Karpas-422 (cell line): ENCODE measurements around the gene SULT2B1. TPM values are rescaled to one million over a fixed set of nuclear protein-coding genes. Genes with fewer than 3 reads are reported as not detected.

Experiments used
- DNase-seq: peaks from one replicate; pipeline ENCODE4 v3.0.0-alpha.2; 2015
- H2AFZ ChIP-seq: fragments of 200-600 bp; sonication (generic); 2 replicates; pipeline ENCODE4 v1.6.1; 2014; ENCODE audit warnings: antibody characterized with exemption, low read length, mixed read lengths
- H3K27ac ChIP-seq: fragments of 200-600 bp; sonication (generic); 2 replicates; pipeline ENCODE4 v1.5.1; 2014; ENCODE audit warnings: mild to moderate bottlenecking, low read length, moderate library complexity
- H3K27me3 ChIP-seq: fragments of 200-600 bp; sonication (generic); 2 replicates; pipeline ENCODE4 v1.6.1; 2014; ENCODE audit warnings: low read length, mixed read lengths
- H3K36me3 ChIP-seq: fragments of 200-600 bp; sonication (generic); 2 replicates; pipeline ENCODE4 v1.6.1; 2014; ENCODE audit warnings: low read length, mixed read lengths; ENCODE audit not compliant: insufficient read depth
- H3K4me1 ChIP-seq: fragments of 200-600 bp; sonication (generic); 2 replicates; pipeline ENCODE4 v1.6.1; 2014; ENCODE audit warnings: mild to moderate bottlenecking, low read length, mixed read lengths
- H3K4me2 ChIP-seq: fragments of 200-600 bp; sonication (generic); 2 replicates; pipeline ENCODE4 v1.6.1; 2014; ENCODE audit warnings: low read length, low read depth, mild to moderate bottlenecking; ENCODE audit not compliant: poor library complexity, severe bottlenecking
- H3K4me3 ChIP-seq: fragments of 200-600 bp; sonication (generic); 2 replicates; pipeline ENCODE4 v1.5.1; 2014; ENCODE audit warnings: mild to moderate bottlenecking, antibody characterized with exemption, low read length, mixed read lengths
- H3K79me2 ChIP-seq: fragments of 200-600 bp; sonication (generic); 2 replicates; pipeline ENCODE4 v1.6.1; 2014; ENCODE audit warnings: mild to moderate bottlenecking, low read length, mixed read lengths
- H3K9ac ChIP-seq: fragments of 200-600 bp; sonication (generic); 2 replicates; pipeline ENCODE4 v1.6.0; 2014; ENCODE audit warnings: low read length
- H3K9me2 ChIP-seq: fragments of 200-600 bp; sonication (generic), shearing (Covaris generic); replicated peaks from 2 replicates; pipeline ENCODE4 v1.6.0; 2014; ENCODE audit warnings: mild to moderate bottlenecking, low read length, moderate library complexity; ENCODE audit not compliant: insufficient read depth
- H3K9me3 ChIP-seq: fragments of 300-700, 200-600 bp; sonication (generic); 2 replicates; pipeline ENCODE4 v1.6.1; 2014; ENCODE audit warnings: low read length, mixed read lengths
- H4K20me1 ChIP-seq: fragments of 200-600 bp; sonication (generic); 2 replicates; pipeline ENCODE4 v1.6.1; 2014; ENCODE audit warnings: mild to moderate bottlenecking, antibody characterized with exemption, low read length, low read depth; ENCODE audit not compliant: insufficient read depth
- total RNA-seq: library from RNA; depleted of rRNA; stranded (reverse); fragments of >200 nt; shearing (Covaris generic); gene quantifications from 2 replicates; pipeline ENCODE4 v1.2.3, GENCODE V29; 2014; ENCODE audit warnings: low replicate concordance

SULT2B1 gene
- total RNA-seq, 1 experiment from 2014 or later: not detected

DNA sequence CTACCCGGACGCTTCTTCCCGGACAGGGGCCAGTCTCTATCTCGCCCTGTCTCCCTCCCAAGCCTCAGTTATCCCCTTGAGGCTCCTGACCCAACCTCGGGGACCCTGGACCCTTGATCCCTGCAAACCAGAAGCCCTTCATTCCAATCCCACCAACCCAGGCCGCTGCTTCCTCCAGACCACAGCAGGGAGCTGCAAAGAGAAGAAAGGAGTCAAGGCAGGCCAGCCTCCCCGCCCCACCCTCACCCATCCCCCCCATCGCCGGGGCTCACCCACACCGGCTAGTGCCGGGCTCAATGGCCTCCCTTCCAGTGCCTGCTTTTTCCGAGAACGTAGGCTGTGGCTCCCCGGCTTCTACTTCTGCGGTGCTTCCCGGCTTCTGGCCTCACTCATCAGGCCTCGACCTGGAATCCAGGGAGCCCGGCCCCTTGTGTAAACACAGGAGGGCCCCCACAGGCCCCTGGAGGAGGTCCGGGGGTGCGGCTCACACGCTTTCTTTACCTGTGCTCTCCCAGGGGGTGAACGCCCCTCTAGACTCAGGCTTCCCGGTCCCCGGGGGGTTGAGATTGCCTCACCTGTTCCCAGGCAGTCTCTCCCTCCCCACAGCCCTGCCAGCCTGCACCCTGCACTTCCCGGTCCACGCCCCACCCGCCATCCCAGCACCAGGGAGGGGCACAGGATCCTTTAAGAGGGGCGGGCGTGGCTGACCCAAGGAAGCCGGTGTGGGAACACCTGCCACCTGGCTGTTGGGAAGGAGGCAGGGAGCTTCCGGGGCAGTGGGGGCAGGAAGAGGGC, 62.7 kb downstream of the SULT2B1 start, which contains the start of gene FAM83E:
TSS of gene FAM83E (minus strand) at position 641 of the 795 bp plus-strand sequence. CDS start 1,704 bp downstream, outside the sequence.
- DNase-seq: peak; percentile 70
- Histone ChIP-seq H3K4me2 (no peak within 1 kb of the TSS), H3K27ac (no peak within 1 kb of the TSS), H2AFZ (no peak within 1 kb of the TSS), H3K4me3 (no peak within 1 kb of the TSS), H3K9ac (no peak within 1 kb of the TSS), H3K9me2 (no peaks in the 10 kb centered on the region), H3K9me3 (no peaks in the 10 kb centered on the region), H3K4me1 (peaks cover 18% of the 10 kb centered on the region), H3K27me3 (no peaks in the 10 kb centered on the region), H4K20me1 (peaks cover 25% of the 10 kb centered on the region), H3K79me2 (peaks cover 28% of the 10 kb centered on the region), H3K36me3 (peaks cover 37% of the 10 kb centered on the region)

DNA sequence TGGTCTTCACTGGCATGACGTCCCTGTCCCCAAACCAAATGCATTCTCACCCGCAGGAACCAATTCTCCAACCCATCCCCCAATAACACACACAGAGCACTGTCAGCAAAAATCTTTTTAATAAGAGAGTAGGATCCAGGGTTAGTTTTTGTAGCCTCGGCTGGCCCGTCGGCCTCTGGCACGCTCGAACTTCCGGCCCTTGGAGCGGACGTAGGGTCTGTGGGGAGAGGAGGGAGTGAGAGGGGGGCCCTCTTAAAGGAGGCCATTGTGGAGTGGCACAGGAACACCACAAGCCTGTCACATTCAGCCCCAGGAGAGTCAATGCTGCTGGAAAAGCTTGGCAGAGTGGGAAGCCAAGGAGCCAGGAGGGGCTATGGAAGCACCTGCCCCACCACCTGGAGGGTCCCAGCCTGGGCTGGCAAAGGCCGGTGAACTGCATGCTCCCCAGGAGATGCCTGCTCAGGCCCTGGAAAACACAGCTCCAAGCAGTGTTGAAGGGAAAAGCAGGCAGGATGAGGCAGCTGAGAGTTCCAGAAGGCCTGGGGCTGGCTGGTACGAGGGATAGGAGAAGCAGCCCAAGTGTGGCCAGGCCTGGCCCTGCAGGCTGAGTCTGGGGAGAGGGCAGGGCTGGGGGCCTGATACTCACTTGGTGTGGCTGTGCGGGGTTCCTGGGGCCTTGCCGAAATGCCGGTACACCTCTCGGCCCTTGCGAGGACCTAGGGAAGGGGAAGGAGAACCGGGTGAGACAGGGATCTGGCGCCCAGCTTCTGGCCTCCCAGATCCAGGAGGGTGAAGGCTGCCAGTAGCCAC, 63.5 kb downstream of the SULT2B1 start:
- no peak for DNase-seq
- Histone ChIP-seq H3K79me2 (peaks cover 36% of the 10 kb centered on the region), H3K27ac (no peak overlapping the region), H4K20me1 (peaks cover 25% of the 10 kb centered on the region), H3K9me2 (no peaks in the 10 kb centered on the region), H3K9me3 (no peaks in the 10 kb centered on the region), H3K4me3 (no peak overlapping the region), H3K4me1 (peaks cover 24% of the 10 kb centered on the region), H3K27me3 (no peaks in the 10 kb centered on the region), H3K4me2 (no peak overlapping the region), H3K9ac (no peak overlapping the region), H2AFZ (no peak overlapping the region), H3K36me3 (peaks cover 37% of the 10 kb centered on the region)

DNA sequence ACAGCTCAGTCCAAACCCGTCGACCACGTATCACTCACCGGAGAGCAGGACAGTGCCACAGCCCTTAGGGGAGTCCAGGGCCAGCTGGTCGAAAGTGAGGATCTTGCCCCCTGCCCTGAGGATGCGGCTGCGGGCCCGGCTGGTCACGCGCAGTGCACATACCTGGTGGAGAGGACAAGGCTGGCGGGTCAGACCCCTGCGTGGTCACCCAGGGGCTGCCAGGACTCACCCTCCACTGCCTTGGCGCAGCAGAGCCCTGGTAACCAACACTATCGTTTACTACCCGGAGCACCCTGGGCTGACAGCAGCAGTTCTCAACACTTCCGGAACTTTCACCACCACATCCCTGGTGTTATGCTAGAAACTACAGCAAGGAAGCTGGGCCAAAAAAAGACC, 64.1 kb downstream of the SULT2B1 start:
- Histone ChIP-seq H3K4me3 (no peak overlapping the region), H3K9me3 (no peaks in the 10 kb centered on the region), H3K79me2 (peaks cover 39% of the 10 kb centered on the region), H3K9me2 (no peaks in the 10 kb centered on the region), H3K27ac (no peak overlapping the region), H2AFZ (no peak overlapping the region), H3K4me1 (peaks cover 25% of the 10 kb centered on the region), H3K9ac (no peak overlapping the region), H4K20me1 (peaks cover 25% of the 10 kb centered on the region), H3K4me2 (no peak overlapping the region), H3K27me3 (no peaks in the 10 kb centered on the region), H3K36me3 (peaks cover 37% of the 10 kb centered on the region)
- DNase-seq: no peak

DNA sequence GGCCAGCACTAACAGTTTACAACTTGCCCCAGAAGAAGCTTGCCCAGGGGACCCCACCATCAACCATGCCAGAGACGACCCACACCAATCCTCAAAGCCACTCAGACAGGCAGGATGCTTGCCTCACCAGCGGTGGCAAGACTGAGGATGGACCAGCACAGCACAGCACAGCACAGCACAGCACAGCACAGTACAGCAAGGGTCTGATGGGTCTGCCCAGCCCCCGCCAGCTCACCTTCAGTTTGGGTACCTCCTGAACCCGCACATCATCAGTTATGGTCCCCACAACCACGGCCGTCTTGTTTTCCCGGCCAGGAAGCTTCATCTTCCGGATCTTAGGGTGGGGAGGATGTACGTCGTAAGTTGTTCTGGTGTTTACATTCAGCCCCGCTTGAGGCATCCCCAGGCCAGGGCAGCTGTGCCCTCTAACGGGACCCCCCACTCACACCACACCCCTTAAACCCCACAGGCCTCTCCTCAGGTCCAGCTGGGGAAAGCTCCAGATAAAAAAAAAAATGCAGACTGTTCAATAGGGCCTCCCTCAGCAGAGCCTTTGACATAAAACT, 64.6 kb downstream of the SULT2B1 start:
- no peak overlapping the region; the same call in 1 of the 2 replicates for H3K9ac ChIP-seq
- H3K4me3 ChIP-seq: no peak overlapping the region
- H4K20me1 ChIP-seq: peaks cover 25% of the 10 kb centered on the region
- H3K4me1 ChIP-seq: peaks cover 29% of the 10 kb centered on the region
- DNase-seq: no peak
- peak overlapping the region; percentile 95 for H3K4me2 ChIP-seq
- no peak overlapping the region for H2AFZ ChIP-seq
- no peaks in the 10 kb centered on the region for H3K9me3 ChIP-seq
- H3K36me3 ChIP-seq: peaks cover 37% of the 10 kb centered on the region
- no peak overlapping the region for H3K27ac ChIP-seq
- H3K27me3 ChIP-seq: no peaks in the 10 kb centered on the region
- peaks cover 39% of the 10 kb centered on the region for H3K79me2 ChIP-seq
- no peaks in the 10 kb centered on the region for H3K9me2 ChIP-seq

DNA sequence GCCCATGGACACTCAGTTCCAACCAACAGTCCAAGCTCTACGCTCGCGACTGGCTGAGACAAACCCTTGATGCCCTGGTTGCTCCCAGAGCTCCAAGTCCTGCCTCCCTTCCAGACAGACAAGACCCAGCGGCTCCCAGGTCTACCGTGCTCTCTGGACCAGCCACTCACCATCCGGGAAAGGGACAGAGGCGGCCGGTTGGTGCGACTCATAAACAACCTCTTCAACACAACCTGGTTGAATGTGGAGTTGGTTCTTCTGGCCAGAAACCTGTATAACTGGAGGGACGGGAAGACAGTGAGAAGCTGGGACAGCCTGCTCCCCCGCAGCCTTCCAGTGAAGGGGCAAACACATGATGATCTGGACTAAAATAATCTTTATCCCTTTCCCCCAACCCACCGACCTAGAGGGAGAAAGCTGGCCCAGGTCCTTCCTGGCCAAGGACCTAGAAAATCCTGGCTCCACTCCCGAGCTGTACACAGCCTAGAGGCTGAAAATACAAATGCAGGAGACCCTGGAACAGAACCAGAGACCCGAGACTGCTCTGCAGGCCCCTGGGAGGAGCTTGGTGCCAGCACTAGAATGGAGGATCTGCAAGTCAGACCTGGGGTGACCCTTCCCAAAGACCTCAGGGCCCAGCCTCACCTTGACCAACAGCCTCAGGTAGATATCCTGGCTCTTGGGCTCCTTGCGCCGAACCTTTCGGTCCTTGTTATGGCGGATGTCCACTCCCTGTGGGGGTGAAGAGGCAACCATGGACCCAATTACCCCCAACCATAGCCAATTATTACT, 65.4 kb downstream of the SULT2B1 start:
- peaks cover 25% of the 10 kb centered on the region for H4K20me1 ChIP-seq
- no peak for DNase-seq

DNA sequence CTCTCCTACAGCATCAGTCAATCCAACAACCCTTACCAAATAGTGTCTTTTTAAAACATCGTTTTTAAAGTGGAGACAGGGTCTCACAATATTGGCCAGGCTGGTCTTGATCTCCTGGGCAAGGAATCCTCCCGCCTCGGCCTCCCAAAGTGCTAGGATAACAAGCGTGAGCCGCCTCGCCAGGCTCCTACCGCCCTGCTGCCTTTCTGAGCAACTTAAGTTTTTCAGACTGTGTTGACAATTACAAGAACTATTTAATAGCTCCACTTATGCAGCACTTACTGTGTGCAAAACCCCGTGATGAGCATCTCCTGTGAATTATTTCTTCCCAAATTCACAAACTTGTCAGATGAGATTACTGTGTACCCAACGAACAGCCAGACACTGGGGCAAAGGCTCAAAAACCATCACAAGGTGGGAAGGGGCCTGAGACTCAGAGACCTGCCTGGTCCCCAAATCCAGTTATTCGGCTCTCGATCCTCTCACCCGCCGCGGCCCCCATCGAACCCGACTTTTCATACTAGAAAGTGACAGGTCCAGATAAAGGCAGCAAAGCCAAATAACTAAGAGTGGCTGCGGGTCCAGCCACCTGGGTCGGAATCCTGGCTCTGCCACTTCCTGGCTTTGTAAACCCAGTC, 66.4 kb downstream of the SULT2B1 start:
- Histone ChIP-seq H3K27me3 (no peaks in the 10 kb centered on the region), H3K9me2 (no peaks in the 10 kb centered on the region), H4K20me1 (peaks cover 25% of the 10 kb centered on the region), H3K27ac (peak overlapping the region; percentile 88), H3K9me3 (no peaks in the 10 kb centered on the region), H3K9ac (peak overlapping the region; percentile 98), H3K4me1 (peaks cover 37% of the 10 kb centered on the region), H3K79me2 (peaks cover 39% of the 10 kb centered on the region), H3K36me3 (peaks cover 37% of the 10 kb centered on the region), H3K4me3 (peak overlapping the region; percentile 93), H2AFZ (no peak overlapping the region), H3K4me2 (peak overlapping the region; percentile 95)
- DNase-seq: no peak

More for the DNA sequence above, 65.4 kb downstream of the SULT2B1 start:
- H3K27me3 ChIP-seq: no peaks in the 10 kb centered on the region
- H3K9me2 ChIP-seq: no peaks in the 10 kb centered on the region
- H3K9me3 ChIP-seq: no peaks in the 10 kb centered on the region
- peaks cover 37% of the 10 kb centered on the region for H3K36me3 ChIP-seq
- H3K9ac ChIP-seq: peak overlapping the region; percentile 98
- H3K27ac ChIP-seq: peak overlapping the region; percentile 88; the same call in 1 of the 2 replicates
- peaks cover 32% of the 10 kb centered on the region for H3K4me1 ChIP-seq
- H3K4me2 ChIP-seq: peak overlapping the region; percentile 95
- H2AFZ ChIP-seq: no peak overlapping the region
- H3K79me2 ChIP-seq: peaks cover 39% of the 10 kb centered on the region
- H3K4me3 ChIP-seq: peak overlapping the region; percentile 93

DNA sequence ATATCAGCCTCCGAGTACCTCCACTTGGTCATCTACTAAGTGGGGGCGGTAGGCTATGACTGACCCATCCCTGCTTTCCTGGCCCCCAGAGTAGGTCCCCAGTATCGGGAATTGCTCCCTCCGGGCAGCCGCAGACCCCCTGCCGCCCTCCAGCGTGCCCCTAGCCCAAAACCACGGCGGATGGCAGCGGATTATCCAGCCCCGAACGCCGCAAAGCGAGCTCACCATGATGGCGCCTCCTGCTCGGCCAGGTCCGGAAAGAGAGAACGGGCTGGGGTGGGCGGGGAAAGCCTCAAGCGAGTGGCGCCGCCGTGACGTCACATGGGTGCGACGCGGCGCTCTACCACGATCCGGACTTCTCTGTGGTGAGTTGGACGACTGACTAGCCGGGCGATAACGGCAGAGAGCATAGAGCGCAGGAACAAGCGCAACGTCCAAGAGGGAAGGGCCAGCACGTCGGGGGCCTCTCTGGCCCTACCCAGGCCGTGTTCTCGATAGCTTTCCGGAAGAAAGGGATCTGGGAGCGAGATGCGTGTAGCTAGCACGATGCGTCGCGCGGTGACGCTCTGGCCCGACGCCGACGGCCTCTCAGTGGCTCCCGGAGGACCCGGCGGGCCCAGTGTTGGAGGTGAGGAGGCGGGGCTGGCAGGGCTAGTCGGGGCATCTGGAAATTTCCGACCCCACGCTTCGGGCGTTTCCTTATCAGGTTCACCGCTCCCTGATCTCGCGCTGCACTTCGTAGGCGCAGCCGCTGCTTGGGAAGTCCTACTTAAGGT, 67.1 kb downstream of the SULT2B1 start, which contains the start of the genes RPL18 and SPHK2:
TSS of gene RPL18 (minus strand) at position 263 of the 776 bp plus-strand sequence. CDS start at position 228, 35 bp downstream.
TSS of gene SPHK2 (plus strand) at position 591 of the 776 bp plus-strand sequence. CDS start 1,009 bp downstream, outside the sequence.
- no peaks in the 10 kb centered on the region for H3K9me2 ChIP-seq
- H4K20me1 ChIP-seq: peaks cover 25% of the 10 kb centered on the region
- no peak within 1 kb of the TSS for H2AFZ ChIP-seq
- H3K4me3 ChIP-seq: peak within 1 kb of the TSS; percentile 93
- peaks cover 37% of the 10 kb centered on the region for H3K36me3 ChIP-seq
- peak; percentile 99 for DNase-seq
- no peaks in the 10 kb centered on the region for H3K27me3 ChIP-seq
- peak within 1 kb of the TSS; percentile 98 for H3K9ac ChIP-seq
- H3K79me2 ChIP-seq: peaks cover 39% of the 10 kb centered on the region
- H3K9me3 ChIP-seq: no peaks in the 10 kb centered on the region
- H3K4me1 ChIP-seq: peaks cover 42% of the 10 kb centered on the region
- peak within 1 kb of the TSS; percentile 88 for H3K27ac ChIP-seq
- peak within 1 kb of the TSS; percentile 95 for H3K4me2 ChIP-seq
